HEK293 (cell line): ENCODE measurements around the gene GALNT6.
"Not testable (repeated sequence)": the region's sequence is repeated elsewhere in the genome, so short reads cannot be mapped to it uniquely, and the experiment has no call there.

Experiments
- CTCF ChIA-PET: fragments of 350-600 bp; formaldehyde crosslinking; extraction: SDS; loops from one replicate; lab custom pipeline; 2021; ENCODE audit warnings: antibody characterized with exemption; lab: Yijun Ruan, JAX
- POLR2A ChIA-PET: fragments of 300-600 bp; formaldehyde crosslinking; extraction: SDS; loops from one replicate; lab custom pipeline; 2020; ENCODE audit warnings: antibody characterized with exemption, inconsistent platforms; lab: Yijun Ruan, JAX
- H3K27ac ChIP-seq: fragments of 200-500 bp; sonication (Bioruptor generic); 2 replicates; pipeline ENCODE4 v1.5.1; 2014; ENCODE audit warnings: low read depth, low read length, control low read depth, inconsistent platforms; ENCODE audit errors: extremely low read depth
- H3K36me3 ChIP-seq, 2 experiments: fragments of 200-500 bp in 1 of 2; sonication (Bioruptor generic) in 1 of 2; 1 replicate in 1 of 2; 2 replicates in 1 of 2; pipeline ENCODE4 v1.5.1; 2014 to 2017; ENCODE audit warnings: inconsistent platforms in 2 of 2, low read length in 2 of 2; ENCODE audit not compliant: control insufficient read depth in 2 of 2, insufficient read depth in 1 of 2
- H3K4me1 ChIP-seq: fragments of 200-500 bp; sonication (Bioruptor generic); 2 replicates; pipeline ENCODE4 v1.5.1; 2014; ENCODE audit warnings: mild to moderate bottlenecking, low read length, inconsistent platforms; ENCODE audit not compliant: control insufficient read depth, insufficient read depth
- H3K4me3 ChIP-seq: 2 replicates; pipeline ENCODE4 v1.5.1; 2011; ENCODE audit warnings: low read depth, mild to moderate bottlenecking, control low read depth, low read length, moderate library complexity
- H3K9me3 ChIP-seq: fragments of 200-500 bp; sonication (Bioruptor generic); 2 replicates; pipeline ENCODE4 v1.5.1; 2014; ENCODE audit warnings: low read depth, low read length, inconsistent platforms; ENCODE audit not compliant: control insufficient read depth, insufficient read depth
- BCL11A ChIP-seq: fragments of 450-650 bp; formaldehyde crosslinking; IDR thresholded peaks from 2 replicates; pipeline ENCODE4 v1.5.1; 2016; ENCODE audit warnings: low read depth, missing biosample characterization, missing genetic modification characterization
- EGR2 ChIP-seq: fragments of 450-650 bp; formaldehyde crosslinking; IDR thresholded peaks from 2 replicates; pipeline ENCODE4 v1.5.1; 2016; ENCODE audit warnings: low read depth, missing biosample characterization, missing genetic modification characterization
- KLF1 ChIP-seq: fragments of 450-650 bp; formaldehyde crosslinking; IDR thresholded peaks from 2 replicates; pipeline ENCODE4 v1.5.1; 2016; ENCODE audit warnings: missing biosample characterization, missing genetic modification characterization
- SCRT1 ChIP-seq: fragments of 450-650 bp; formaldehyde crosslinking; IDR thresholded peaks from 2 replicates; pipeline ENCODE4 v1.5.1; 2016; ENCODE audit warnings: missing biosample characterization, missing genetic modification characterization, borderline replicate concordance
- SCRT2 ChIP-seq: fragments of 450-650 bp; formaldehyde crosslinking; IDR thresholded peaks from 2 replicates; pipeline ENCODE4 v1.5.1; 2016; ENCODE audit warnings: missing biosample characterization, missing genetic modification characterization
- ZFHX2 ChIP-seq: fragments of 450-650 bp; formaldehyde crosslinking; conservative IDR thresholded peaks from 2 replicates; pipeline ENCODE4 v1.5.1; 2016; ENCODE audit warnings: missing biosample characterization, missing genetic modification characterization
- ZNF10 ChIP-seq: fragments of 450-650 bp; formaldehyde crosslinking; IDR thresholded peaks from 2 replicates; pipeline ENCODE4 v1.5.1; 2017; ENCODE audit warnings: missing biosample characterization, missing genetic modification characterization
- ZNF121 ChIP-seq: fragments of 450-650 bp; formaldehyde crosslinking; IDR thresholded peaks from 2 replicates; pipeline ENCODE4 v1.5.1; 2016; ENCODE audit warnings: missing biosample characterization, missing genetic modification characterization
- ZNF140 ChIP-seq: fragments of 450-650 bp; formaldehyde crosslinking; IDR thresholded peaks from 2 replicates; pipeline ENCODE4 v1.5.1; 2016; ENCODE audit warnings: missing biosample characterization, missing genetic modification characterization
- ZNF16 ChIP-seq: fragments of 450-650 bp; formaldehyde crosslinking; IDR thresholded peaks from 2 replicates; pipeline ENCODE4 v1.5.1; 2016; ENCODE audit warnings: low read depth, missing biosample characterization, missing genetic modification characterization
- ZNF174 ChIP-seq: fragments of 450-650 bp; formaldehyde crosslinking; IDR thresholded peaks from 2 replicates; pipeline ENCODE4 v1.5.0; 2017; ENCODE audit warnings: missing biosample characterization, mild to moderate bottlenecking, missing genetic modification characterization
- ZNF211 ChIP-seq: fragments of 450-650 bp; formaldehyde crosslinking; IDR thresholded peaks from 2 replicates; pipeline ENCODE4 v1.5.1; 2016; ENCODE audit warnings: low read depth, missing biosample characterization, missing genetic modification characterization
- ZNF248 ChIP-seq: fragments of 450-650 bp; formaldehyde crosslinking; IDR thresholded peaks from 2 replicates; pipeline ENCODE4 v1.5.1; 2017; ENCODE audit warnings: missing biosample characterization, missing genetic modification characterization
- ZNF280D ChIP-seq: fragments of 450-650 bp; formaldehyde crosslinking; IDR thresholded peaks from 2 replicates; pipeline ENCODE4 v1.5.1; 2016; ENCODE audit warnings: missing biosample characterization, missing genetic modification characterization
- ZNF426 ChIP-seq: fragments of 450-650 bp; formaldehyde crosslinking; IDR thresholded peaks from 2 replicates; pipeline ENCODE4 v1.5.1; 2017; ENCODE audit warnings: missing biosample characterization, missing genetic modification characterization, mild to moderate bottlenecking, inconsistent platforms, moderate library complexity
- ZNF473 ChIP-seq: fragments of 450-650 bp; formaldehyde crosslinking; IDR thresholded peaks from 2 replicates; pipeline ENCODE4 v1.5.1; 2017; ENCODE audit warnings: missing biosample characterization, missing genetic modification characterization
- ZNF623 ChIP-seq: fragments of 450-650 bp; formaldehyde crosslinking; IDR thresholded peaks from 2 replicates; pipeline ENCODE4 v1.5.1; 2016; ENCODE audit warnings: missing biosample characterization, missing genetic modification characterization
- ZNF639 ChIP-seq: fragments of 450-650 bp; formaldehyde crosslinking; IDR thresholded peaks from 2 replicates; pipeline ENCODE4 v1.5.1; 2016; ENCODE audit warnings: missing biosample characterization, missing genetic modification characterization
- ZNF658 ChIP-seq: fragments of 450-650 bp; formaldehyde crosslinking; IDR thresholded peaks from 2 replicates; pipeline ENCODE4; 2016; ENCODE audit warnings: missing biosample characterization, missing genetic modification characterization
- ZNF843 ChIP-seq: fragments of 450-650 bp; formaldehyde crosslinking; IDR thresholded peaks from 2 replicates; pipeline ENCODE4 v1.5.1; 2016; ENCODE audit warnings: missing biosample characterization, missing genetic modification characterization

The GALNT6 gene

GRCh38 chr12:51318846-51319599 is 72.2 kb downstream of the GALNT6 start:
- POLR2A ChIA-PET = no interaction called here
- no peak overlapping the region for H3K27ac ChIP-seq

GRCh38 chr12:51318057-51318806 is 73.0 kb downstream of the GALNT6 start:
- H3K4me1 ChIP-seq, H3K9me3 ChIP-seq, CTCF ChIA-PET, H3K27ac ChIP-seq, POLR2A ChIA-PET, H3K36me3 ChIP-seq, H3K4me3 ChIP-seq: not testable (repeated sequence)

More at GRCh38 chr12:51318846-51319599, 72.2 kb downstream of the GALNT6 start:
- H3K36me3 ChIP-seq = no peaks in the 10 kb centered on the region
- no peaks in the 10 kb centered on the region for H3K9me3 ChIP-seq
- TF ChIP-seq KLF1 (tag by site-specific recombination) = peak; percentile 76
- peak; percentile 91 for TF ChIP-seq SCRT2 (tag by site-specific recombination)
- peak; percentile 65; the same call in 1 of the 2 replicates for TF ChIP-seq SCRT1 (tag by site-specific recombination)
- no peak for TF ChIP-seq ZNF16
- no peak for TF ChIP-seq ZNF623 (tag by site-specific recombination)
- H3K4me1 ChIP-seq = no peaks in the 10 kb centered on the region
- no peak overlapping the region for H3K4me3 ChIP-seq
- CTCF ChIA-PET = no interaction called here

GRCh38 chr12:51311389-51311788 is 79.8 kb downstream of the GALNT6 start:
- ChIA-PET CTCF (no interaction called here), POLR2A (no interaction called here)
- no peaks in the 10 kb centered on the region for H3K4me1 ChIP-seq
- no peaks in the 10 kb centered on the region for H3K9me3 ChIP-seq
- TF ChIP-seq ZFHX2 (tag by site-specific recombination) (no peak), ZNF121 (tag by site-specific recombination) (peak; percentile 82)
- no peaks in the 10 kb centered on the region for H3K36me3 ChIP-seq
- H3K4me3 ChIP-seq = no peak overlapping the region
- no peak overlapping the region for H3K27ac ChIP-seq

GRCh38 chr12:51307655-51308593 is 83.3 kb downstream of the GALNT6 start:
- H3K27ac ChIP-seq = no peak overlapping the region
- CTCF ChIA-PET = interaction anchor here (0.6 to 1.4 kb wide), 3 partner anchors 31 to 567 kb away, joined by 3 to 5 read pairs (median 3); no protein-coding TSS in a partner anchor
- TF ChIP-seq ZNF843 (no peak), BCL11A (tag by site-specific recombination) (no peak), ZNF473 (tag by site-specific recombination) (no peak), ZNF10 (tag by site-specific recombination) (no peak), ZNF658 (tag by site-specific recombination) (no peak), ZNF140 (no peak), ZNF426 (tag by site-specific recombination) (no peak), ZFHX2 (tag by site-specific recombination) (peak; percentile 46; the same call in 1 of the 2 replicates), SCRT1 (tag by site-specific recombination) (0 out of 2 replicates have a peak, but pooled peaks have one; percentile 30), EGR2 (tag by site-specific recombination) (0 out of 2 replicates have a peak, but pooled peaks have one; percentile 37), ZNF174 (tag by site-specific recombination) (no peak), ZNF211 (tag by site-specific recombination) (no peak), ZNF280D (tag by site-specific recombination) (no peak), ZNF639 (tag by site-specific recombination) (no peak), ZNF248 (no peak)

More at GRCh38 chr12:51307655-51308593, 83.3 kb downstream of the GALNT6 start:
- Histone ChIP-seq H3K4me3 (no peak overlapping the region), H3K36me3 (no peaks in the 10 kb centered on the region), H3K9me3 (no peaks in the 10 kb centered on the region), H3K4me1 (no peaks in the 10 kb centered on the region)
- POLR2A ChIA-PET = interaction anchor here (0.6 to 0.7 kb wide), 2 partner anchors 16 to 68 kb away, joined by 3 read pairs; no protein-coding TSS in a partner anchor
